K562 (cell line): ENCODE results near the gene ZNF276. TPM values are rescaled to one million over a fixed set of nuclear protein-coding genes. Genes with fewer than 3 reads are reported as not detected.

ENCODE experiments used
- E2F3 ChIP-seq: fragments of 250-450 bp; sonication (Bioruptor Pico); IDR thresholded peaks from 2 replicates; pipeline ENCODE4 v1.4.0; 2020; ENCODE audit warnings: mild to moderate bottlenecking
- L3MBTL2 ChIP-seq: fragments of 450-650 bp; IDR thresholded peaks from 2 replicates; pipeline ENCODE4 v1.6.1; 2016; ENCODE audit warnings: mild to moderate bottlenecking, moderate library complexity
- RBM34 ChIP-seq: fragments of 200-400 bp; formaldehyde crosslinking; IDR thresholded peaks from 2 replicates; pipeline ENCODE4 v1.6.1; 2018; ENCODE audit warnings: low read length, borderline replicate concordance; ENCODE audit not compliant: insufficient read depth
- SMAD1 ChIP-seq: fragments of 150-350 bp; IDR thresholded peaks from 2 replicates; pipeline ENCODE4 v1.6.1; 2014; ENCODE audit warnings: low read length, low read depth; ENCODE audit not compliant: partially characterized antibody
- SMARCB1 ChIP-seq: IDR thresholded peaks from 2 replicates; pipeline ENCODE4 v1.6.1; 2011; ENCODE audit warnings: improper control_type of control experiment, low read depth; ENCODE audit not compliant: insufficient read length
- SP1 ChIP-seq: sonication (generic); formaldehyde crosslinking; IDR thresholded peaks from 2 replicates; pipeline ENCODE4 v1.8.1; 2022; ENCODE audit warnings: mild to moderate bottlenecking, missing genetic modification reagents
- TAF1 ChIP-seq: IDR thresholded peaks from 2 replicates; pipeline ENCODE4 v1.6.1; 2011; ENCODE audit warnings: mild to moderate bottlenecking, low read length, moderate library complexity; ENCODE audit not compliant: insufficient read depth, control insufficient read depth, severe bottlenecking; ENCODE audit errors: extremely low read depth
- TBL1XR1 ChIP-seq, 2 experiments: IDR thresholded peaks; 2 replicates each; pipeline ENCODE4 v1.6.1; 2012; ENCODE audit warnings: improper control_type of control experiment in 2 of 2, low read length in 2 of 2, mild to moderate bottlenecking in 1 of 2
- ZFP1 ChIP-seq: fragments of 450-650 bp; formaldehyde crosslinking; IDR thresholded peaks from 2 replicates; pipeline ENCODE4 v1.4.0; 2020; ENCODE audit warnings: mild to moderate bottlenecking, mixed read lengths
- polyA plus RNA-seq, 8 experiments: library from polyadenylated mRNA; depleted of rRNA in 4 of 8; stranded (reverse) in 5 of 8; unstranded in 3 of 8; fragments of >200 nt; fragmentation: Nextera tagmentation in 2 of 8; fragmentation: Illumina TruSeq in 1 of 8; extraction: Ambion mirVana in 2 of 8; extraction: Trizol in 1 of 8; gene quantifications; 2 replicates each; pipeline versions ENCODE4 v1.2.1 to v1.2.3, GENCODE V29; 2011 to 2014; ENCODE audit warnings: inconsistent platforms in 1 of 8, missing spikeins in 1 of 8
- total RNA-seq, 7 experiments: library from RNA; depleted of rRNA in 6 of 7; stranded (reverse); fragments of >200 nt in 6 of 7; fragmentation: Illumina TruSeq in 2 of 7; extraction: Trizol in 2 of 7; gene quantifications; 2 replicates each; pipeline versions ENCODE4 v1.2.1 to v1.2.3, GENCODE V29; 2011 to 2021; ENCODE audit warnings: low replicate concordance in 1 of 7
- TF ChIP-seq, protein P1 (sequence below): fragments of 200-800 bp; sonication (Bioruptor generic); IDR thresholded peaks from 2 replicates; pipeline ENCODE4 v1.6.1; 2017; ENCODE audit warnings: missing genetic modification characterization, missing compliant biosample characterization
- TF ChIP-seq, protein P2 (sequence below): sonication (generic); formaldehyde crosslinking; IDR thresholded peaks from 2 replicates; pipeline ENCODE4 v1.8.0; 2022; ENCODE audit warnings: mild to moderate bottlenecking, missing genetic modification reagents, borderline replicate concordance
- TF ChIP-seq, protein P3 (sequence below), 2 experiments: IDR thresholded peaks; 2 replicates each; pipeline ENCODE4 v1.6.1; 2012; ENCODE audit warnings: improper control_type of control experiment in 2 of 2, low read depth in 2 of 2, low read length in 2 of 2, borderline replicate concordance in 1 of 2
- TF ChIP-seq, protein P4 (sequence below): fragments of 450-650 bp; IDR thresholded peaks from 2 replicates; pipeline ENCODE4 v1.6.1; 2017; ENCODE audit warnings: antibody characterized with exemption
- TF ChIP-seq, protein P5 (sequence below): fragments of 450-650 bp; formaldehyde crosslinking; IDR thresholded peaks from 2 replicates; pipeline ENCODE4 v1.4.0; 2022; ENCODE audit warnings: missing genetic modification characterization
- TF ChIP-seq, protein P6 (sequence below), 2 experiments: fragments of 250-450 bp in 1 of 2; fragments of 450-650 bp in 1 of 2; sonication (Bioruptor Pico) in 1 of 2; IDR thresholded peaks; 2 replicates each; pipeline versions ENCODE4 v1.6.1 to v1.8.0; 2016 to 2021; ENCODE audit warnings: mild to moderate bottlenecking in 2 of 2, moderate library complexity in 2 of 2, missing compliant biosample characterization in 1 of 2, missing genetic modification characterization in 1 of 2

Gene ZNF276
- total and polyA plus RNA-seq, 9 of the 15 experiments (the other 6 are each of a cell fraction or from before 2014, with no cell fraction given) = 0.49 to 43.9 (median 15.8) TPM

DNA sequence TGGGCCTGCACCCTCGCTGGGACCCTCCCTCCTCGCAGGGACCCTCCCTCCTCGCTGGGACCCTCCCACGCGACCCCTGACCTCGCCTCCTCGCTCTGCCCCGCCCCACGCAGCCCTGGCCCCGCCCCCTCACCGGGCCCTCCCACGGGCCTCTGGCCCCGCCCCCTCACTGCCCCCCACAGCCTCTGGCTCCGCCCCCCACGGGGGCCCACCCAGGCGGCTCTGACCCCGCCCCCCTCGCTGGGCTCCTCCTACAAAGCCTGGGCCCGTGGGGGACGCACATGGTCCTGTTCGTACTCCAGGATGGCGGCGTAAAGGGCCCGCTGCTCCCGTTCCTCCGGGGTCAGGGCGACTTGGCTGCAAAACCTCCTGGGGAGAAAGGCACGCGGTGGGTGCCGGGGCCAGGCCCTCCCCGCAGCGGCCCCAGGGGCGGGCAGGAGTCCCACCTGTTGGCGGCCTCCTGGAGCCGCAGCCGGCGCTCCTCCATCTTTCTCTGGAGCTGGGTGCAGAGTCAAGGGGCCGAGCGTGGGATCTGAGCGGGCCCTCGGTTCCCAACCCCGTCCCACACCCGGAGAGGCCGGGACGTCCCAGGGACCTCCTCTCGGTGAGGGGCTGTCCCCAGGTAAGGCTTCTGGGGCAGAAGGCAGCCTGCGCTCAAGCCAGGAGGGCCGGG lies 9.6 kb upstream of the ZNF276 start (continued):
- TF ChIP-seq, protein P1, sequence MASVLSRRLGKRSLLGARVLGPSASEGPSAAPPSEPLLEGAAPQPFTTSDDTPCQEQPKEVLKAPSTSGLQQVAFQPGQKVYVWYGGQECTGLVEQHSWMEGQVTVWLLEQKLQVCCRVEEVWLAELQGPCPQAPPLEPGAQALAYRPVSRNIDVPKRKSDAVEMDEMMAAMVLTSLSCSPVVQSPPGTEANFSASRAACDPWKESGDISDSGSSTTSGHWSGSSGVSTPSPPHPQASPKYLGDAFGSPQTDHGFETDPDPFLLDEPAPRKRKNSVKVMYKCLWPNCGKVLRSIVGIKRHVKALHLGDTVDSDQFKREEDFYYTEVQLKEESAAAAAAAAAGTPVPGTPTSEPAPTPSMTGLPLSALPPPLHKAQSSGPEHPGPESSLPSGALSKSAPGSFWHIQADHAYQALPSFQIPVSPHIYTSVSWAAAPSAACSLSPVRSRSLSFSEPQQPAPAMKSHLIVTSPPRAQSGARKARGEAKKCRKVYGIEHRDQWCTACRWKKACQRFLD (CRISPR knock-in tag) = peak; percentile 48; the same call in 1 of the 2 replicates
- TF ChIP-seq, protein P2, sequence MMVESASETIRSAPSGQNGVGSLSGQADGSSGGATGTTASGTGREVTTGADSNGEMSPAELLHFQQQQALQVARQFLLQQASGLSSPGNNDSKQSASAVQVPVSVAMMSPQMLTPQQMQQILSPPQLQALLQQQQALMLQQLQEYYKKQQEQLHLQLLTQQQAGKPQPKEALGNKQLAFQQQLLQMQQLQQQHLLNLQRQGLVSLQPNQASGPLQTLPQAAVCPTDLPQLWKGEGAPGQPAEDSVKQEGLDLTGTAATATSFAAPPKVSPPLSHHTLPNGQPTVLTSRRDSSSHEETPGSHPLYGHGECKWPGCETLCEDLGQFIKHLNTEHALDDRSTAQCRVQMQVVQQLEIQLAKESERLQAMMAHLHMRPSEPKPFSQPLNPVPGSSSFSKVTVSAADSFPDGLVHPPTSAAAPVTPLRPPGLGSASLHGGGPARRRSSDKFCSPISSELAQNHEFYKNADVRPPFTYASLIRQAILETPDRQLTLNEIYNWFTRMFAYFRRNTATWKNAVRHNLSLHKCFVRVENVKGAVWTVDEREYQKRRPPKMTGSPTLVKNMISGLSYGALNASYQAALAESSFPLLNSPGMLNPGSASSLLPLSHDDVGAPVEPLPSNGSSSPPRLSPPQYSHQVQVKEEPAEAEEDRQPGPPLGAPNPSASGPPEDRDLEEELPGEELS = 0 out of 2 replicates have a peak, but pooled peaks have one; percentile 40
- TF ChIP-seq SMAD1 (peak; percentile 47), SMARCB1 (no peak), TBL1XR1 (IDR thresholded peaks at IDR 0.05; ENCODE audit: low read length in 2 of 2) (no peak), ZFP1 (CRISPR knock-in tag) (no peak), L3MBTL2 (peak; percentile 80), TAF1 (peak; percentile 79), SP1 (peak; percentile 82), RBM34 (no peak), E2F3 (CRISPR knock-in tag) (0 out of 2 replicates have a peak, but pooled peaks have one; percentile 31)
- TF ChIP-seq, protein P3, sequence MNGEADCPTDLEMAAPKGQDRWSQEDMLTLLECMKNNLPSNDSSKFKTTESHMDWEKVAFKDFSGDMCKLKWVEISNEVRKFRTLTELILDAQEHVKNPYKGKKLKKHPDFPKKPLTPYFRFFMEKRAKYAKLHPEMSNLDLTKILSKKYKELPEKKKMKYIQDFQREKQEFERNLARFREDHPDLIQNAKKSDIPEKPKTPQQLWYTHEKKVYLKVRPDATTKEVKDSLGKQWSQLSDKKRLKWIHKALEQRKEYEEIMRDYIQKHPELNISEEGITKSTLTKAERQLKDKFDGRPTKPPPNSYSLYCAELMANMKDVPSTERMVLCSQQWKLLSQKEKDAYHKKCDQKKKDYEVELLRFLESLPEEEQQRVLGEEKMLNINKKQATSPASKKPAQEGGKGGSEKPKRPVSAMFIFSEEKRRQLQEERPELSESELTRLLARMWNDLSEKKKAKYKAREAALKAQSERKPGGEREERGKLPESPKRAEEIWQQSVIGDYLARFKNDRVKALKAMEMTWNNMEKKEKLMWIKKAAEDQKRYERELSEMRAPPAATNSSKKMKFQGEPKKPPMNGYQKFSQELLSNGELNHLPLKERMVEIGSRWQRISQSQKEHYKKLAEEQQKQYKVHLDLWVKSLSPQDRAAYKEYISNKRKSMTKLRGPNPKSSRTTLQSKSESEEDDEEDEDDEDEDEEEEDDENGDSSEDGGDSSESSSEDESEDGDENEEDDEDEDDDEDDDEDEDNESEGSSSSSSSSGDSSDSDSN (IDR thresholded peaks at IDR 0.05; ENCODE audit: borderline replicate concordance in 1 of 2, low read depth in 2 of 2, low read length in 2 of 2) = no peak
- TF ChIP-seq, protein P4, sequence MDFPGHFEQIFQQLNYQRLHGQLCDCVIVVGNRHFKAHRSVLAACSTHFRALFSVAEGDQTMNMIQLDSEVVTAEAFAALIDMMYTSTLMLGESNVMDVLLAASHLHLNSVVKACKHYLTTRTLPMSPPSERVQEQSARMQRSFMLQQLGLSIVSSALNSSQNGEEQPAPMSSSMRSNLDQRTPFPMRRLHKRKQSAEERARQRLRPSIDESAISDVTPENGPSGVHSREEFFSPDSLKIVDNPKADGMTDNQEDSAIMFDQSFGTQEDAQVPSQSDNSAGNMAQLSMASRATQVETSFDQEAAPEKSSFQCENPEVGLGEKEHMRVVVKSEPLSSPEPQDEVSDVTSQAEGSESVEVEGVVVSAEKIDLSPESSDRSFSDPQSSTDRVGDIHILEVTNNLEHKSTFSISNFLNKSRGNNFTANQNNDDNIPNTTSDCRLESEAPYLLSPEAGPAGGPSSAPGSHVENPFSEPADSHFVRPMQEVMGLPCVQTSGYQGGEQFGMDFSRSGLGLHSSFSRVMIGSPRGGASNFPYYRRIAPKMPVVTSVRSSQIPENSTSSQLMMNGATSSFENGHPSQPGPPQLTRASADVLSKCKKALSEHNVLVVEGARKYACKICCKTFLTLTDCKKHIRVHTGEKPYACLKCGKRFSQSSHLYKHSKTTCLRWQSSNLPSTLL = no peak
- TF ChIP-seq, protein P5, sequence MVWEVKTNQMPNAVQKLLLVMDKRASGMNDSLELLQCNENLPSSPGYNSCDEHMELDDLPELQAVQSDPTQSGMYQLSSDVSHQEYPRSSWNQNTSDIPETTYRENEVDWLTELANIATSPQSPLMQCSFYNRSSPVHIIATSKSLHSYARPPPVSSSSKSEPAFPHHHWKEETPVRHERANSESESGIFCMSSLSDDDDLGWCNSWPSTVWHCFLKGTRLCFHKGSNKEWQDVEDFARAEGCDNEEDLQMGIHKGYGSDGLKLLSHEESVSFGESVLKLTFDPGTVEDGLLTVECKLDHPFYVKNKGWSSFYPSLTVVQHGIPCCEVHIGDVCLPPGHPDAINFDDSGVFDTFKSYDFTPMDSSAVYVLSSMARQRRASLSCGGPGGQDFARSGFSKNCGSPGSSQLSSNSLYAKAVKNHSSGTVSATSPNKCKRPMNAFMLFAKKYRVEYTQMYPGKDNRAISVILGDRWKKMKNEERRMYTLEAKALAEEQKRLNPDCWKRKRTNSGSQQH (CRISPR knock-in tag) = no peak
- TF ChIP-seq, protein P6, sequence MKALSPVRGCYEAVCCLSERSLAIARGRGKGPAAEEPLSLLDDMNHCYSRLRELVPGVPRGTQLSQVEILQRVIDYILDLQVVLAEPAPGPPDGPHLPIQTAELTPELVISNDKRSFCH (CRISPR knock-in tag; IDR thresholded peaks at IDR 0.05) = no peak
- TF ChIP-seq, protein P6 (tag; IDR thresholded peaks at IDR 0.05) = 0 out of 2 replicates have a peak, but pooled peaks have one; percentile 43
